Cardiac muscle cell (in vitro differentiated cells and primary cell): ENCODE data around the gene MKRN3. TPM values are rescaled to one million over a fixed set of nuclear protein-coding genes. Genes with fewer than 3 reads are reported as not detected.

Source experiments
- DNase-seq, 2 donors: peaks; one replicate each; pipeline versions ENCODE4 v3.0.0 to v3.0.0-alpha.2; 2010 to 2017; ENCODE audit warnings: low read depth in 1 of 2, low spot score in 1 of 2
- H3K27ac ChIP-seq: fragments of 200-600 bp; sonication (generic); 2 replicates; pipeline ENCODE4 v1.5.1; 2016
- H3K27me3 ChIP-seq: fragments of 200-600 bp; sonication (generic); 2 replicates; pipeline ENCODE4 v1.6.0; 2016; ENCODE audit warnings: control low read depth
- H3K36me3 ChIP-seq: fragments of 200-600 bp; sonication (generic); 2 replicates; pipeline ENCODE4 v1.5.1; 2016; ENCODE audit warnings: control low read depth
- H3K4me1 ChIP-seq: fragments of 200-600 bp; sonication (generic); 2 replicates; pipeline ENCODE4 v1.8.1; 2017; ENCODE audit warnings: low read depth, mild to moderate bottlenecking, mixed run types
- H3K4me3 ChIP-seq: fragments of 200-600 bp; sonication (generic); 2 replicates; pipeline ENCODE4 v1.5.1; 2016; ENCODE audit warnings: mild to moderate bottlenecking
- H3K9me3 ChIP-seq: fragments of 200-600 bp; sonication (generic); 2 replicates; pipeline ENCODE4 v1.5.1; 2017; ENCODE audit warnings: low read depth, mild to moderate bottlenecking, control low read depth
- polyA plus RNA-seq: library from polyadenylated mRNA; unstranded; fragments of >200 nt; fragmentation: Nextera tagmentation; extraction: Ambion mirVana; gene quantifications from 2 replicates; pipeline ENCODE4 v1.2.1, GENCODE V29; 2016
- total RNA-seq: library from RNA; depleted of rRNA; stranded (reverse); fragments of >200 nt; gene quantifications from 2 replicates; pipeline ENCODE4 v1.2.3, GENCODE V29; 2016
- TF ChIP-seq, protein P1 (sequence below): IDR thresholded peaks from 2 replicates; pipeline ENCODE4 v1.5.1; 2012; ENCODE audit warnings: low read depth, mild to moderate bottlenecking, low read length

The MKRN3 gene
- total and polyA plus RNA-seq, 2 experiments from 2014 or later = not detected

DNA sequence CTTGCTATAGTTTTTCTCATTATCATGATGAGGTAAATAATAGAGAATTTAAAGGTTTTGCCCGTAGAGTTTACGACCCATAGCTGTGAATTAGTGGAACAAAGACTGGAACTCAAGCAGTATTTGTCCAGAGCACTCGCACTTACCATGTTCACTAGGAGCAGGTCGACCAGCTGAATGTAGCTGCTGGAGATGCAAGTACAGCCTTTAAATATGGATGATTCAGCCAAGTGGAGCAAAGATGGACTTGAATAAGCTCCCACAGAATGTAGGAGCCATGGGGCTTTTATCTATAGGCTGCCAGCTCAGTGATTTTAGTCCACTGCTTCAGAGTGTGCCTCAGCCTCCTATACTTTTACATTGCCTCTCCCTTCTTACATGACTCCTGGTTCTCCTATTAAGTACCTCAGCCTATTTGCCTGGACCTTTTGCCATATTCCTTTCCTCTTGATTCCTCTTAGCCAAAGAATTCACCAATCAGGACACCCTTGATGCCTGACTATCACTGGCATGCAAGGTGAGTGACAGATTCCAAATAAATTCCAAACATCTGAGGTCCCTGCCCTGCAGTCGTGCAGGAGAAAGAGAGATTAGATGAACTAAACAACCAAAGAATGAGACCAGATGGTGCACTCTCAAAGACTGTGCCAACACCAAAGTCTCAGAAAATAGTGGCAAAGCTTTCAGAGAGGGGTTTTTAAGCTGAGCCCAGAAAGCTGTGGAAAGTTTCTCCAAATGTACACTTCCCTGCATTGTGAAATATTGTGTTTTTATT is 3.9 kb downstream of the MKRN3 start:
- Histone ChIP-seq H3K36me3 (no peaks in the 10 kb centered on the region), H3K9me3 (no peaks in the 10 kb centered on the region), H3K4me3 (no peak overlapping the region), H3K4me1 (no peaks in the 10 kb centered on the region), H3K27me3 (no peaks in the 10 kb centered on the region), H3K27ac (no peak overlapping the region)
- DNase-seq = no peak
- TF ChIP-seq, protein P1, sequence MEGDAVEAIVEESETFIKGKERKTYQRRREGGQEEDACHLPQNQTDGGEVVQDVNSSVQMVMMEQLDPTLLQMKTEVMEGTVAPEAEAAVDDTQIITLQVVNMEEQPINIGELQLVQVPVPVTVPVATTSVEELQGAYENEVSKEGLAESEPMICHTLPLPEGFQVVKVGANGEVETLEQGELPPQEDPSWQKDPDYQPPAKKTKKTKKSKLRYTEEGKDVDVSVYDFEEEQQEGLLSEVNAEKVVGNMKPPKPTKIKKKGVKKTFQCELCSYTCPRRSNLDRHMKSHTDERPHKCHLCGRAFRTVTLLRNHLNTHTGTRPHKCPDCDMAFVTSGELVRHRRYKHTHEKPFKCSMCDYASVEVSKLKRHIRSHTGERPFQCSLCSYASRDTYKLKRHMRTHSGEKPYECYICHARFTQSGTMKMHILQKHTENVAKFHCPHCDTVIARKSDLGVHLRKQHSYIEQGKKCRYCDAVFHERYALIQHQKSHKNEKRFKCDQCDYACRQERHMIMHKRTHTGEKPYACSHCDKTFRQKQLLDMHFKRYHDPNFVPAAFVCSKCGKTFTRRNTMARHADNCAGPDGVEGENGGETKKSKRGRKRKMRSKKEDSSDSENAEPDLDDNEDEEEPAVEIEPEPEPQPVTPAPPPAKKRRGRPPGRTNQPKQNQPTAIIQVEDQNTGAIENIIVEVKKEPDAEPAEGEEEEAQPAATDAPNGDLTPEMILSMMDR = no peak

DNA sequence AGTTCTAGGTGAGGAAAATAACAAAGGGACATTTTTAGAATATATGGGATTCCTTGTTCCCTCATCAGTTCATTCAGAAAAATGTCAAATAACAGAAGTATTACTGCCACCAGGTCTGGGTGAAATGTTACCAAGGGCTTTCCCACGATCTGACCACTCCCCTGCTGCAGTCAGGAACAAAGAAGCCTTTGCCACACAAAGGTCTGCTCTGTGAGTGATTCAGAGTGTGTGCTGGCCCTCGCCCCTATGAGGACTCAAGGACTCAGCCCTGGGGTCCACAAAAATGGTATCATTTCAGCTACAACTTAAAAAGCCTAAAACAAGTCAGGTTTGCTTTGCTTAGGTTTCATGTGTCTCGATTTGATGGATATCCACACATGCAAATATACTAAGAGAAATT is 5.0 kb downstream of the MKRN3 start:
- H3K27me3 ChIP-seq = no peaks in the 10 kb centered on the region
- no peaks in the 10 kb centered on the region for H3K9me3 ChIP-seq
- no peaks in the 10 kb centered on the region for H3K4me1 ChIP-seq
- TF ChIP-seq, protein P1 = no peak
- H3K4me3 ChIP-seq = no peak overlapping the region
- no peaks in the 10 kb centered on the region for H3K36me3 ChIP-seq
- no peak for DNase-seq
- no peak overlapping the region for H3K27ac ChIP-seq

DNA sequence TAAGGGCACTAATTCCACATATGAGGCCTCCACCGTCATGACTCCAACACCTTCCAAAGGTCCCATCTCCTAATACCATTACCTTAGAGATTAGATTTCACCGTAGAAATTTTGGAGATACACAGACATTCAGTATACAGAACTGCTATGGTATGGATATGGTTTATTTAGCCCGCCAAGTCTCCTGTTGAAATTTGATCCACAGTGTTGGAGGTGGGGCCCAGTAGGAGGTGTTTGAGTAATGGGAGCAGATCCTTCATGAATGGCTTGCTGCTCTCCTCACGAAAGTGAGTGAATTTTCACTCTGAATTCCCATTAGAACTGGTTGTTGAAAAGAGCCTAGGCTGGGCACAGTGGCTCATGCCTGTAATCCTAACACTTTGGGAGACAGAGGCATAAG is 7.4 kb downstream of the MKRN3 start:
- Histone ChIP-seq H3K4me1 (no peaks in the 10 kb centered on the region), H3K4me3 (no peak overlapping the region), H3K27ac (no peak overlapping the region), H3K36me3 (no peaks in the 10 kb centered on the region), H3K27me3 (no peaks in the 10 kb centered on the region), H3K9me3 (no peaks in the 10 kb centered on the region)
- DNase-seq = no peak
- TF ChIP-seq, protein P1 = no peak

DNA sequence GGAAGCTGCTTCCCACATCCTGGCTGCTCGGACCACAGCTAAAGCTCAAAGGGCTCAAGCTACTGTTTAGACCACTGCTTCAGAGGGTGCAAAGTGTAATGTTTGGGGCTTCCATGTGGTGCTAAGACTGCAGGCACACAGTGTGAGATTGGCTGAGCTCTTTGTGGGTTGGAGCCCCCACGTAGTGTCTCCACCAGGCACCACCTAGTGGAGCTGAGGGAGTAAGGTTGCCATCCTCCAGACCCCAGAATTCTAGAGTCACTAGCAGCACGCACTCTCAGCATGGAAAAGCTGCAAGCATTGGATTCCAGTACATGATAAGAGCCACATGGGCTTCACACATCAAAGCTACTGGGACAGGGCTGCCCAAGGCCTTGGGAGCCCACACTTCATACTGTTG is 9.3 kb downstream of the MKRN3 start:
- H3K9me3 ChIP-seq = no peaks in the 10 kb centered on the region
- DNase-seq = no peak
- no peak overlapping the region for H3K27ac ChIP-seq
- no peaks in the 10 kb centered on the region for H3K27me3 ChIP-seq
- no peaks in the 10 kb centered on the region for H3K4me1 ChIP-seq
- no peak overlapping the region for H3K4me3 ChIP-seq
- TF ChIP-seq, protein P1 = no peak
- H3K36me3 ChIP-seq = no peaks in the 10 kb centered on the region

DNA sequence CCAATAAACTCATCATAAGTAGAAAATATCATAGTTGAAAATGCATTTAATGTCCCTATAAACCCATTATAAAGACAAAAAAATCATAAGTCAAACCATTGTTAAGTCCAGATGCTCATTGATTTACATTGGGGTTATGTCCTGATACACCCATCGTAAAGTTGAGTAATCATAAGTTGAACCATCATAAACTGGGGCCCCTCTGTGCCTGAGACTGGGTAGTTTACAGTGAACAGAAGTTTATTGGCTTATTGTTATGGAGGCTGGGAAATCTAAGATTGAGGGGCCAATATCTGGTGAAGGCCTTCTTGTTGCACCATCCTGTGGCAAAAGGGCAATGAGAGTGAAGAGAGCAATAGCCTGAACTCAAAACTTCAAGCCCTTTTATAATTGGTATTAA is 10.6 kb downstream of the MKRN3 start:
- Histone ChIP-seq H3K27ac (no peak overlapping the region), H3K9me3 (no peaks in the 10 kb centered on the region), H3K36me3 (no peaks in the 10 kb centered on the region), H3K4me1 (no peaks in the 10 kb centered on the region), H3K27me3 (no peaks in the 10 kb centered on the region), H3K4me3 (no peak overlapping the region)
- TF ChIP-seq, protein P1 = no peak
- no peak for DNase-seq
